Middle frontal gyrus (tissue), 1 donor: ENCODE measurements around the gene GABRR1.

Experiments
- DNase-seq: peaks from one replicate; pipeline ENCODE4 v3.0.0-alpha.2; 2015; ENCODE audit warnings: low spot score; ENCODE audit errors: extremely low spot score

The GABRR1 gene

DNA sequence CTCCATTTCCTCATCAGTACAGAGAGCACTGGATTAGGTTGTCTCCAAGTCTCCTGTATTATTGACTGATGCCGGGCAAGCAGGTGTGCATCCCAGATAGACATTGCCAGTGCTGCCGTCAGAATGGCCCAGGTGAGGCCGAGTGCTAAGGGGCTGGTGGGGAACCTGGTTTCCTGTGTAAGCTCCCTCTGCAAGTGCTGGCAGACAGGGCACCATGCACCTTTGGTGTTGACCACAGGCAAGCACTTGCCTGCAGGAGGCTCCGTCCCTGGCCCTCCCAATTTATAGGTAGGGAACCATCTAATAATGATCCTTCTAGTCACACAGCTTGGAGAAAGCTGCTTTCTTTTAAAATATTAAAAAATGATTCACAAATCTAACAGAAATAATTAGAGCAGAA lies 747 bp downstream of the GABRR1 start:
- DNase-seq: no peak

DNA sequence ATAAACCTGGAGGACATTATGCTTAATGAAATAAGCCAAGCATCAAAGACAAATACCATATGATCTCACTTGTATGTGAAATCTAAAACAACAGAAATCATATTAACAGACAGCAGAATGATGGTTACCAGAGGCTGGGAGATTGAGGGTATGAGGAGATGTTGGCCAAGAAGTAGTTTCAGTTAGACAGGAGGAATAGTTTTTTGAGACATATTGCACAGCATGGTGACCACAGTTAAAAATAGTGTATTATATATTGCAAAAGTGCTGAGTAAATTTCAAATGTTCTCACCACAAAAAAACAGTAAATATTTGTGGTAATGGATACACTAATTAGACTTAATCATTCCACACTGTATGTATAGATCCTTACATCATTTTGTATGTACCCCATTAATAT lies 1.8 kb downstream of the GABRR1 start:
- no peak for DNase-seq

DNA sequence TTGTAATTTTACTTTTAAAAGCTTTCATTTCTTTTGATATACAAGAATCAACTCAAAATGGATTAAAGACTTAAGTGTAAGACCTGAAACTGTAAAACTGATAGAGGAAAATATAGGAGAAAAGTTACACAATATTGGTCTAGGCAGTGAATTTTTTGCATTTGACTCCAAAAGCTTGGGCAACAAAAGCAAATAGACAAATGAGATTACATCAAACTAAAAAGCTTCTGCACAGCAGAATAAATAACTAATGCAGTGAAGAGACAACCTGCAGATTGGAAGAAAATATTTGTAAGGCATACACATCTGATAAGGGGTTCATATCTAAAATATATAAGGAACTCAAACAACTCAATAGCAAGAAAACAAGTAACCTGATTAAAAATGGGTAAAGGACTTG lies 3.0 kb downstream of the GABRR1 start:
- DNase-seq: no peak

DNA sequence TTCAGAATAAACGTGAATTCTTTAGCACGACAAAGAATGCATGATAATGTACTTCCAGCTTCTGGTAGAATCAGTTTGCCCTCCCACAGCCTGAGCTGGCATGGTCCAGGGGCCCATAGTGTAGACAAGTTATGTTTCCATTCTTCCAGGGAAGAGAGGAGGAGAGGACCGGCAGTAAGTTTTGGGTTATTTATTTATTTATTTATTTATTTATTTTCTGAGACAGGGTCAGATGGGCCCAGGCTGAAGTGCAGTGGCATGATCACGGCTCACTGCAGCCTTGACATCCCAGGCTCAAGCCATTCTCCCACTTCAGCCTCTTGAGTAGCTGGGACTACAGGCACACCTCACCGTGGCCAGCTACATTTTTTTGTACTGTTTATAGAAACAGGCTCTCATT lies 4.7 kb downstream of the GABRR1 start:
- DNase-seq: no peak

DNA sequence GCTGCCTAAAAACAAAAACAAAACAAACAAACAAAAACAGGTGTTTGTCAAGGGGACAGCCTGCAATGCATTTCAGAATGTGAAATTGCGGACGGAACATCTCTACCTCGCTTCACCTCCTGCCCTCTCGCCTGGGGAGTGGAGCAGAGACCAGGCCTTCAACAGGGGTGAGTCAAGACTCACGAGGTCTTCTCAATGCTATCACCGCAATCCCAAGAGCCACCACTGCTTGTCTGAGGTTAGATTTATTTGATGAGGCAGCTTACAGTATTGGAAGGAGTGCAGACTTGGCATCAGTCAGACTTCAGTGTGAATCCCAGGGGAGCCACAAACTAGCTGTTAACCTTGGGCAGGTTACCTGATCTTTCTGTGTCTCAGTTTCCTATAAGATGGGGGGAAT lies 7.7 kb downstream of the GABRR1 start:
- DNase-seq: no peak

DNA sequence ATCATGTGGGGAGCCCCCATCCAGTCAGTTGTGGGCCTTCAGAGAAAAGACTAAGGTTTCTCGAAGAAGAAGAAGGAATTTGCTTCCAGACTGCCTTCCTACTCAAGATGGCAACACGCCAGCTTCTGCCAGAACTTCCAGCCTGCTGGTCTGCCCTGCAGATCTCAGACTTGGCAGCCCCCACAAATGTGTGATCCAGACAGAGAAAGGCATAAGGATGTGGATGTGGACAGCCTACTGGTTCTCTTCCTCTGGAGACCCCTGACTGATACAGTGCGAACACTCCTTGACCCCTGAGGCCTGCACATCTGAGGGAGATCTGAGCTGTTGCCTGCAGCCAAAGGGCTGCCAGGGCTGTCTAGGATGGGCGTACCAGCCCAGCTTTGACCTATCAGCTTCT lies 8.6 kb downstream of the GABRR1 start:
- DNase-seq: no peak

DNA sequence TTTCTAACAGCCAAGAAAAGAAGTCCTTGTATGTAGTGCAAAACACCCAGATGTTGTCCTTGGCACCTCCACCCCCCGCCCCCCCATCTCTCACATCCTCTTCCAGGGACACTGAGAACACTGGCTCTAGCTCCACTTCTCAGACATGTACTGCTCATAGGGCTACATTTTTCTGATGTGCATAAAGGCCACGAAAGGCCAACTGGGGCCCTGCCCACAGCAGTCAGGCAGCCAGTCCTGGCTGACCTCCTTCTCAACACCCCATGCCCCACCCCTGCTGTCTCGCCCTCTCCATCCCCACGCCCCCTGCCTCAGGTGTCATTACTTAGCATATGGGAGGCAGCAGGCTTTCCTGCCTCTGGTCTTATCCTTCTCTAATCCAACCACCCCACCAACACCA lies 11.3 kb downstream of the GABRR1 start:
- DNase-seq: no peak

DNA sequence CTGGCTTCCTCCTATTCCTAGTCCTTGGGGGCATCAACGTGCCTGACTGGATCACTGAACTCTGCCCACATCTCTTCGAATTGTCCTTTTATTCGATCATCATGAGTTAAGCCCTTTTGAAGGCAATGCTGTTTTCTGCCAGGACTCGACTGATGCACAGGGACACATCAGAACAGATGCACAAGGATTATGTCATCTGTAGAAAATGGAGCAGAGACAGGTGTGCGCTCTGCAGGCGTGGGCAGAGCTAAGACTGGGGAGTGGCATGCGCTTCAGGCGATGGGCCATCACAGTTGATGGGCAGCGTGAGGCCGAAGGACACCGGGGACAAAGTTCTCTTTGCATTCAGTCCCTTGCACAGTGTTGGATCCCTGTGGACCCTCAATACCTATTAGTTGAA lies 13.1 kb downstream of the GABRR1 start:
- no peak for DNase-seq

DNA sequence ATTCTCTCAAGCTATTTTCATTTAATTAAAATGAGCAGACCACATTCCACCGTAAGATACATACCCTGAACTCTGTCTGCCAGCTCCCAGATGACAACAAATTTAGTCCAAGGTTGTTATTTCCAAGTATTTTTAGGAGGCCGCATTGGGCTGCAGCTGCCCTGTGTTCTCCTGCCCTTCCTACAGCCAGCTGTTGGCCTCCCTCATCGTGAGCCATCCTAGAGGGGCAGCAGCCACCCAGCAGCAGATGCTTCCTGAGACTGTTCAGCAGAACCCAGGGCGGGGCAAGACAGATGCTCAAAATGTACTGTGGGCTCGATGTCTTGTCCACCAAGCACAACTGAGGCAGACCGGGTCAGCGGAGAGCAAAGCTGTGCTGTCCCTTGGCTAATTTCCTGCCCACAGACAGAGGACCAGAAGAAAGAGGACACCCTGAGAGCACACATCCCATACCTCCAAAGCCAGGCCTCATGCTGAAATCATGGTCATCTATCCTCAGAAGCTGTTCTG lies 16.4 kb downstream of the GABRR1 start:
- no peak for DNase-seq

DNA sequence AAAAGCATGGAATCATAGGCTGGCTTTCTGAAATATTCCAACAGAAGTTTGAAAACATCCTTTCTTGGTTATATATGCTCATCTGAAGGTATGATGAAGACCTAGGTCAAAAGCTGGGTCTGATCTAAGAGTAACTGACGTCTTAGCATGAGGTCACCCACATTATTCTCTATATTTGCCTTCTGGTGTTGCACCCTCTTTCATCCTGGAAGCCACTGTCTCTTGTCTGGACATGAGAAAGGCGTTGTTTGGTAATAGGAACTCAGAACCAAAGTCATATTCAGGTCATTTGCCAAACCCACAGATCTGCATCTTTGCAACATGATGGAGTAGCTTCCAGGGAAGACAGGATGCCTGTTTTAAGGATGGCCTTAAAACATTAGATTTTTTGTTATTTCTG lies 17.6 kb downstream of the GABRR1 start:
- DNase-seq: no peak

DNA sequence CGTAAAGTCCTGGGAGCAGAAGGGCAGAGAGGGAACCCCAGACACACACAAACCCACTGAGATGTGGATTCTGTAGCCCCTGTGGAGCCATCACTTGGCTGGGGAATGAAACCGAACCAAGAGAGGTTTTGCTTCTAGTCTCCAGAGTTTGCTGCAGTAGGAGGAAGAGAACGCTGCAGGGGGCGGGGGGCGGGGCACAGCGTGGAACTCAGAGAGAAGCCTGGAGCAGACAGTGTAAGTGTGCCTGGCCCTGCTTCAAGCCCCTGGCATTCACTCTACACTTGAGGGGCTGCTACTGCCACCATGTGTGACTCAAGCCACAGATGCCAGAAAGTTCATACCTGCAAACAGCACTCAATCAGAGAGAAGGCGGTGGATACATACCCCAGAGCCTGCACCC lies 18.9 kb downstream of the GABRR1 start:
- DNase-seq: no peak

DNA sequence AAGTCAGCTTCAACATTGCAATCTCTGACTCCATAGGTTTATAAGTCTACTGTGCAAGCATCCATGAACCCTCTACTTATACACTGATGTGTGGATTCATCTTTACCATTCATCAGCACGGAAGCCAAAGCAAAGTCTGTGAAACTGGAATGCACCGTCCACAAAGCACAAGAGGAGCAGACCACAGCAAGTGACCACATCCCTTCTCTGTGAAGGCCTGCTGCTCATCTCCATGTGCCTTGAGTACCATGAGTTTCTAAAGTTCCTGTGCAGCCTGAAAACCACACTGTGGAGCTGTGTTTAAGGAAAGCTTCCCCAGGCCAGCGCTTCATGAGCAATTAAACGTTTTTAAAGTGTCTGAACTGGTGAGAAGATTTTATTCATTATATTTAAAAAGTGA lies 20.0 kb downstream of the GABRR1 start:
- no peak for DNase-seq

DNA sequence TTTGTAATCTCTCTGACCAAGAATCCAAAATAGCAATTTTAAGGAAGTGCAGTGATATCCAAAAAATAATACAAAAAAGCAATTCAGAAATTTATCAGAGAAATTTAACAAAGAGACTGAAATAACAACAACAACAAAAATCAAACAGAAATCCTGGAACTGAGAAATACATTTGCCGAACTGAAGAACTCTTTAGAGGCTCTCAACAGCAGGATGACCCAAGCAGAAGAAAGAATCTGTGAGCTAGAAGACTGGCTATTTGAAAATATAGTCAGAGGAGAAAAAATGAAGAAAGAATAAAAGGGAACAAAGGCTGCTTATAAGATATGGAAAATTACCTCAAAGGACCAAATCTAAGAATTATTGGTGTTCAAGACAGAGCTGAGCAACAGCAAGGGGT lies 22.6 kb downstream of the GABRR1 start:
- DNase-seq: no peak

DNA sequence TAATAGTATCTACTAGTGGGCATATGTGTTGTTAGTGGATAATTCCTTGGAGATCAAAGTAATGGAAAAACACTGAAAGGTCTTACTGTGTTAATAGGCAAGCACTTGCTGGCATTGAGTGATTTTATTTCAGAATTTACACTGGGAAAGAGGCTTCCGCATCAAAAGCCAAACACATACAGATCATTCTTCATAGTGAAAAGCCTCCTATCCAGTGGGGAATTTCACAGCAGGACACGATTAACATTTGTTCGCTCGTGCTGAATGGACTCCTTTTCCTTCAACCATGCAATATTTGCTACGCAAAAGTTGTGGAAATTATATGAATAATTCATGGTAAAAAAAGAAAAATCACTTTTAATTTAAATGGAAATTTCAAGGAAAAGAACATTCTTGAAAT lies 26.4 kb downstream of the GABRR1 start:
- DNase-seq: no peak

DNA sequence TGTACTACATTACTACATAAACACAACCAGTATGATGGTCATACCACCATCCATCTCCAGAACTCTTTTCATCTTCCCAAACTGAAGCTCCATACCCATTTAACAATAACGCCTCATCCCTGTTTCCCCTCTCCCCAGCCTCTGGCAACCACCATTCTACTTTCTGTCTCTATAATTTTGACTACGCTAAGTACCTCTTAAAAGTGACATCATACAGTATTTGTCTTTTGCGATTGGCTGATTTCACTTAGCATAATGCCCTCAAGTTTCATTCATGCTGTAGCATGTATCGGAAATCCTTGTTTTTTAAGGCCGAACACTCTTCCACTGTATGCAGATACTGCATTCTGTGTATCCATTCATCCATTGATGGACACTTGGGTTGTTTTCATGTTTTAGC lies 29.7 kb downstream of the GABRR1 start:
- DNase-seq: no peak

DNA sequence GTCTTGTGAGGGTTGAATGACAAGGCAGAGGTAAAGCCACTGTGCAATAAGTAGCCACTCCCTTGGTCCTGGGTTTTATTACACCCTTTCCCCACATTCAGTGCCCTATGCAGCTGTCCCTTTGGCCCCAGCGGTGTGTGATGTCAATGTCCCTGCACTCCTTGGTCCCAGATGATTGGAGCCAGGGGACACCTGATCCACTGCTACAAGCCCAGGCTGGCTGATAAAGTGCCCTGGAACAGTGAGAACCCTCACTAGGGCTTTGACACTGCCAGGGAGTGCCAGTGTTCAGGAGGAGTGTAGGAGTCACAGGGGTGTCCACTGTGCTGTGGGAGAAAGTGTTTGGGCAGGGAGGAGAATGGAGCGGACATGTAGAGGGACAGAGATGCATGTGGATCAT lies 30.4 kb downstream of the GABRR1 start:
- no peak for DNase-seq

DNA sequence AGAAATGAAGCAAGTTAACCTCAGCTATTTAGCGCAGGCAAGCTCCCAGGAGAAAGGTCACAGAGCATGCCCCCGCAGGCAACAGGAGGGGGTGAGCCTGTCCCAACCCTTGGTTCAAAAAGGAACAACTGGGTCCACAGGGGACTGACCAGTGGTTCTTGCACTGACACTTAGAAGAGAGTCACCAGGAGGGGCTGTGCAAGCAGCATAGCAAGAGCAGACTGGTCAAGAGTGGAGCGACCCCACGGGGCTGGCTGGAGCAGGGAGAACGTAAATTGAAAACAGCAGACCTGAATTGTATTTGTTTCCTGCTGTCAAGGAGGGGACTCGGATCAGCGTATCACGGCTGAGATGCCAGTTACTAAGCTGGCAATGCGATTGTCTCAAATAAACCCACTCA lies 32.8 kb downstream of the GABRR1 start:
- no peak for DNase-seq

DNA sequence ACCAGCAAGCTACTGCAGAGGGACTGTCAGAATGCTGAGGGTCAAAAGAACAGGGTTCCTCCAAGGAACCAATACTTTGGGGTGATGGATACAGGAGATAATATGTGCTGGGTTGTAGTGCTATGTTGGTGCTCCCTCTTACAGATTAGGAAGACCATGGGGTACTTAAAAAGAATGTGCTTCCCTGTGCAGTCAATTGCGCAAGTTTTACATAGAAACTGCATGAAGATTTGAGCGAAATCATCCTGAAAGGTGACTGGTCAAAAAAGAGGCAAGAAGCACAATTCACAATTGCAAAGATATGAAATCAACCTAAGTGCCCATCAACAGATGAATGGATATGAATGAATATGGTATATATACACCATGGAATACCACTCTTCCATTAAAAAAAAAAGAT lies 33.9 kb downstream of the GABRR1 start:
- DNase-seq: no peak

DNA sequence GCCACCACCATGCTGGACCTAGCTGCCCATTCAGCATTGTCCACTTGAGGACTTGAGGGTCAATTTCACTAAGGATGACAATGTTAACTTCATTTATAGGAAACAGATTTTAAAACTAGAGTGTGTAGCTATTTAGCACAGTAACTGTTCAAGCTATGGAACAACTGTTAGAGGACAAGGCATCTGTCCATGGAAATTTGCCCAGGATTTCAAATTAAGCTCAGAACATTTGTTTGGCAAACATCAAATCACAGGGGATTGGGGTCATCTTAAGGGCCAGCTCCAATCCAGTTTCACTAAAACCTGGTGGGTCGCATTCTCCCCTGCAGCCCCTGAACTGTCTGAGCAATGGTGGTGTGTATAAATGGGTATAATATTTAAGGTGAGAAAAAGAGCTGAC lies 36.2 kb downstream of the GABRR1 start:
- no peak for DNase-seq

DNA sequence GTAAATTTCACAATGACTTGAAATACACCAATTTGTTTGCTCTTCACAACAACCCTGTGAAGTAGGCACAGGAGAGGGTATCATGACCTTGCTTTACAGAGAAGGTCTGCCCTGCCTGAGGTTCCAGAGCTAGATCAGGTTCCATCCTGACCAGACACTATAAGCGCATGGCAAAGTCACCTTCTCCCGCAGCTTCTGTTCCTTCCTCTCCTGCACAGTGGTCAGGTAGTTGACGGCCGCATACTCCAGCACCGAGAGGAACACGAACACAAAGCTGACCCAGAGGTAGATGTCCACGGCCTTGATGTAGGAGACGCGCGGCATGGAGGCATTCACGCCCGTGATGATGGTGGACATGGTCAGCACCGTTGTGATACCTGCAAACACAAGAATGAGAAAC lies 37.0 kb downstream of the GABRR1 start:
- DNase-seq: no peak

DNA sequence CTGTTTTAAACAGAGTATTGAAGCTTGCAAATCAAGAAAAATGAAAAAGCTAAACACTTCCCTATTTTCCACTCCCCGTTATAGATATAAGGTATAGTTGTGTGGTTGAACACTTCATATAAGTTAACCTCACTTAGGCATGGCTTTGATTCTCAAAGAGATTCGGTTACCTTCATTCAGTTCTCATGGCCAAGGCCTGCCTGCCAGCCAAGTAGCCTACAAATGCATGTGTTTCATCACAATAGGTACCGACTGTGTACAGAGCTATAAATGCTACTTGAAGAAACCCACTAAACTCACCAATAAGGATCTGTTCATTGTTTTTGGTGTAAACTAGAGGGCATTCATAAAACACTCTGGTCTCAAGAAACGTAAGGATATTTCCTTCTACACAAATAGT lies 43.5 kb downstream of the GABRR1 start:
- no peak for DNase-seq

DNA sequence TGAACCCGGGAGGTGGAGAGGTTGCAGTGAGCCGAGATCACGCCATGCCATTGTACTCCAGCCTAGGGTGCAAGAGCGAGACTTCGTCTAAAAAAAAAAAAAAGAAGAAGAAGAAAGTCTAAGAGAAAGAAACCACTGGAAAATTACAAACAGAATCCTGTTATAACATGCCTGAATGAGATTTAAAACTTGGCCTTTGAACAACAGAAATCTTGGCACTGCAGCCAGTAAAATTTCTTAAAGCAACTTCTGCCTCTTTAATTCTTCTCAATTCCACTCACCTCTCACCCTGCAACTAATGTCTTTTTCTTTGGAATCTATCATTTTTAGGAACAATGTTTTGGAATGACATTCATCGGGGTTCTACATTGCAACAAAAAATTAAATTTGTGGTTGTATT lies 45.0 kb downstream of the GABRR1 start:
- no peak for DNase-seq

DNA sequence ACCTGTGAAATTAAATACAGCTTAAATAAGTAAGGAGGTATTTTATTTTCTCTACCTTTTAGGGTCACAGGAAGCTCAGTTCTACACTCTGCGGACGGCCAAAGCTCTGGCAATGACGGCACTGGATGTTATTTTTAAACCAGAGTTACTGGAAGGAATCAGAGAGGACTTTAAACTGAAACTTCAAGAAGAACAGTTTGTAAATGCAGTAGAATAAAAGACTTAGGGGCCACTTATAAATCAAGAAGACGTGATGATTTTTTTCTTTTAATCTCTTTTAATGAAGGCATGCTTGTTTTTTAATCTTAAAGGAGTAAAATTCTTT lies 55.1 kb downstream of the GABRR1 start:
- DNase-seq: no peak

DNA sequence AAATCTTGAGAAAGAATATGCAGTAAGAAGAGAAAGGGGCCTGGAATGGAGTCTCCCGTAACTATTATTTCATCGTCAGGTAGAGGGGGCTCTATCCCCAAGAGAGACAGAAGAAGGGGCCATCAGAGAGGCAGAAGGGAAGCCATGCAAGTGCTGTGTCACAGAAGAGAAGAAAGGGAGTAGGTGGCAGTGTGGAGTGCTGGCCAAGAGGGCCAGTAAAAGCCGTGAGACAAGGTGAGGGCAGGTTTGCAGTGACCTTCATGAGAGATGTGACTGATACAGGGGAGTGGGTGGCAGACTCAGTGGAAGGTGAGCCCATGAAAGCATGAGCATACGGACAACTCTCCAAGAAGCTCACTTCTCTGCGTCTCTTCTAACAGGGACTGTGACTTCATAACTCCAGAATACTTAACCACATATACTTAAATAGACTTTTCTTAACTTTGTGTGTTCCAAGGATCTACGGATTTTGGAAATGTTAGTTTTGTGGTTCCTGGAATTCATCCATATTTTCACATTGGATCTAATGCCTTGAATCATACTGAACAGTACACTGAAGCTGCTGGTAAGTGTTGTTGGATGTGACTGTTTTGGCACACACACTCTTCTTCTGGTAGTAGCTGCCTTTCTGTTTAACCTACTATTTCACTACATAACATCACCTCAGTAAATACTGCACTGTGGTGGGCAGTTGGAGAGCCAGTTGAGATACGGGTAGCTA lies 55.7 kb downstream of the GABRR1 start:
- DNase-seq: no peak
